K562 (cell line): ENCODE results near the gene GIMAP8. TPM values are rescaled to one million over a fixed set of nuclear protein-coding genes. Genes with fewer than 3 reads are reported as not detected.

Source experiments
- ARID4B ChIP-seq: sonication (generic); formaldehyde crosslinking; IDR thresholded peaks from 2 replicates; pipeline ENCODE4 v1.8.0; 2022; ENCODE audit warnings: mild to moderate bottlenecking, missing genetic modification reagents
- ATF3 ChIP-seq, 2 experiments: fragments of 450-650 bp in 1 of 2; sonication (generic) in 1 of 2; formaldehyde crosslinking in 1 of 2; IDR thresholded peaks in 1 of 2; conservative IDR thresholded peaks in 1 of 2; 2 replicates each; pipeline versions ENCODE4 v1.6.1 to v1.8.1; 2016 to 2023; ENCODE audit warnings: mild to moderate bottlenecking in 2 of 2, moderate library complexity in 2 of 2, inconsistent platforms in 1 of 2, missing genetic modification reagents in 1 of 2
- CHD4 ChIP-seq: fragments of 200-600 bp; sonication (generic); IDR thresholded peaks from 3 replicates; pipeline ENCODE4 v1.6.1; 2012; ENCODE audit warnings: low read depth, mild to moderate bottlenecking, mixed read lengths, low read length, inconsistent platforms; ENCODE audit not compliant: insufficient read depth, insufficient replicate concordance, poor library complexity, severe bottlenecking
- CTBP1 ChIP-seq: fragments of 450-650 bp; IDR thresholded peaks from 2 replicates; pipeline ENCODE4 v1.6.1; 2016; ENCODE audit warnings: borderline replicate concordance
- GABPB1 ChIP-seq: sonication (generic); formaldehyde crosslinking; IDR thresholded peaks from 2 replicates; pipeline ENCODE4 v1.8.0; 2022; ENCODE audit warnings: mild to moderate bottlenecking, missing genetic modification reagents
- GATAD2B ChIP-seq: fragments of 450-650 bp; IDR thresholded peaks from 2 replicates; pipeline ENCODE4 v1.6.1; 2017; ENCODE audit warnings: mild to moderate bottlenecking, borderline replicate concordance
- MCM5 ChIP-seq: fragments of 450-650 bp; IDR thresholded peaks from 2 replicates; pipeline ENCODE4 v1.6.1; 2016; ENCODE audit warnings: low read depth
- NR1H2 ChIP-seq: sonication (generic); formaldehyde crosslinking; IDR thresholded peaks from 2 replicates; pipeline ENCODE4 v1.4.0; 2020; ENCODE audit warnings: mild to moderate bottlenecking, missing genetic modification reagents
- PKNOX1 ChIP-seq: fragments of 450-650 bp; IDR thresholded peaks from 2 replicates; pipeline ENCODE4 v1.6.1; 2016
- RBM15 ChIP-seq: fragments of 200-400 bp; formaldehyde crosslinking; IDR thresholded peaks from 2 replicates; pipeline ENCODE4 v1.6.1; 2018; ENCODE audit warnings: mild to moderate bottlenecking, low read length, moderate library complexity; ENCODE audit not compliant: insufficient read depth
- SAFB ChIP-seq: fragments of 200-400 bp; formaldehyde crosslinking; IDR thresholded peaks from 2 replicates; pipeline ENCODE4 v1.6.1; 2017; ENCODE audit warnings: low read depth, low read length, borderline replicate concordance
- TRIM25 ChIP-seq: fragments of 450-650 bp; IDR thresholded peaks from 2 replicates; pipeline ENCODE4 v1.7.0; 2016; ENCODE audit warnings: borderline replicate concordance
- ZBED1 ChIP-seq: IDR thresholded peaks from 2 replicates; pipeline ENCODE4 v1.6.1; 2014
- ZNF143 ChIP-seq: sonication (generic); formaldehyde crosslinking; IDR thresholded peaks from 2 replicates; pipeline ENCODE4 v1.9.0; 2022; ENCODE audit warnings: mild to moderate bottlenecking, missing genetic modification reagents
- ZNF282 ChIP-seq: sonication (generic); formaldehyde crosslinking; IDR thresholded peaks from 2 replicates; pipeline ENCODE4 v1.8.1; 2023; ENCODE audit warnings: missing genetic modification reagents
- ZNF584 ChIP-seq: fragments of 200-800 bp; sonication (Bioruptor generic); IDR thresholded peaks from 2 replicates; pipeline ENCODE4 v1.6.1; 2016; ENCODE audit warnings: low read depth, mild to moderate bottlenecking, missing genetic modification characterization, missing compliant biosample characterization
- ZNF717 ChIP-seq: fragments of 250-450 bp; sonication (Bioruptor Pico); IDR thresholded peaks from 2 replicates; pipeline ENCODE4 v1.5.0; 2021
- ZNF778 ChIP-seq: fragments of 450-650 bp; formaldehyde crosslinking; IDR thresholded peaks from 2 replicates; pipeline ENCODE4 v1.4.0; 2020; ENCODE audit warnings: mild to moderate bottlenecking, moderate library complexity
- ZNF830 ChIP-seq: fragments of 250-450 bp; sonication (Bioruptor Pico); IDR thresholded peaks from 2 replicates; pipeline ENCODE4 v1.5.0; 2021; ENCODE audit warnings: mild to moderate bottlenecking
- polyA plus RNA-seq, 8 experiments: library from polyadenylated mRNA; depleted of rRNA in 4 of 8; stranded (reverse) in 5 of 8; unstranded in 3 of 8; fragments of >200 nt; fragmentation: Nextera tagmentation in 2 of 8; fragmentation: Illumina TruSeq in 1 of 8; extraction: Ambion mirVana in 2 of 8; extraction: Trizol in 1 of 8; gene quantifications; 2 replicates each; pipeline versions ENCODE4 v1.2.1 to v1.2.3, GENCODE V29; 2011 to 2014; ENCODE audit warnings: inconsistent platforms in 1 of 8, missing spikeins in 1 of 8
- total RNA-seq, 7 experiments: library from RNA; depleted of rRNA in 6 of 7; stranded (reverse); fragments of >200 nt in 6 of 7; fragmentation: Illumina TruSeq in 2 of 7; extraction: Trizol in 2 of 7; gene quantifications; 2 replicates each; pipeline versions ENCODE4 v1.2.1 to v1.2.3, GENCODE V29; 2011 to 2021; ENCODE audit warnings: low replicate concordance in 1 of 7

The GIMAP8 gene
- total and polyA plus RNA-seq, 9 of the 15 experiments (the other 6 are each of a cell fraction or from before 2014, with no cell fraction given) = not detected

- 0 out of 2 replicates have a peak, but pooled peaks have one; percentile 18 for TF ChIP-seq ARID4B (CRISPR knock-in tag)
- peak; percentile 52; the same call in 1 of the 2 replicates for TF ChIP-seq CTBP1
- no peak for TF ChIP-seq ZNF143
- TF ChIP-seq ZNF282 = no peak
- no peak for TF ChIP-seq RBM15
- TF ChIP-seq ZNF584 = peak; percentile 76; the same call in 1 of the 2 replicates
- TF ChIP-seq NR1H2 (CRISPR knock-in tag) = no peak
- TF ChIP-seq MCM5 = no peak
- no peak for TF ChIP-seq ZNF778 (CRISPR knock-in tag)
- no peak for TF ChIP-seq ZBED1
- TF ChIP-seq ZNF717 = no peak
- TF ChIP-seq TRIM25 = no peak
- TF ChIP-seq PKNOX1 = 0 out of 2 replicates have a peak, but pooled peaks have one; percentile 13
- TF ChIP-seq ZNF830 (CRISPR knock-in tag) = no peak
- no peak for TF ChIP-seq CHD4
- no peak for TF ChIP-seq SAFB
- TF ChIP-seq ATF3 (IDR thresholded peaks at IDR 0.05) = no peak
- no peak for TF ChIP-seq ATF3 (CRISPR knock-in tag; conservative IDR thresholded peaks at IDR 0.05)
- peak; percentile 63; the same call in 1 of the 2 replicates for TF ChIP-seq GABPB1 (CRISPR knock-in tag)
- no peak for TF ChIP-seq GATAD2B
Measured at GRCh38 chr7:150476819-150477631, 26.6 kb downstream of the GIMAP8 start (continued).
